Hair follicle dermal papilla cell (primary cell): ENCODE data around the gene KIF14. TPM values are rescaled to one million over a fixed set of nuclear protein-coding genes. Genes with fewer than 3 reads are reported as not detected.

ENCODE experiments used
- total RNA-seq: library from RNA; depleted of rRNA; stranded (reverse); fragments of >200 nt; gene quantifications from 2 replicates; pipeline ENCODE4 v1.2.3, GENCODE V29; 2012

KIF14 gene, protein sequence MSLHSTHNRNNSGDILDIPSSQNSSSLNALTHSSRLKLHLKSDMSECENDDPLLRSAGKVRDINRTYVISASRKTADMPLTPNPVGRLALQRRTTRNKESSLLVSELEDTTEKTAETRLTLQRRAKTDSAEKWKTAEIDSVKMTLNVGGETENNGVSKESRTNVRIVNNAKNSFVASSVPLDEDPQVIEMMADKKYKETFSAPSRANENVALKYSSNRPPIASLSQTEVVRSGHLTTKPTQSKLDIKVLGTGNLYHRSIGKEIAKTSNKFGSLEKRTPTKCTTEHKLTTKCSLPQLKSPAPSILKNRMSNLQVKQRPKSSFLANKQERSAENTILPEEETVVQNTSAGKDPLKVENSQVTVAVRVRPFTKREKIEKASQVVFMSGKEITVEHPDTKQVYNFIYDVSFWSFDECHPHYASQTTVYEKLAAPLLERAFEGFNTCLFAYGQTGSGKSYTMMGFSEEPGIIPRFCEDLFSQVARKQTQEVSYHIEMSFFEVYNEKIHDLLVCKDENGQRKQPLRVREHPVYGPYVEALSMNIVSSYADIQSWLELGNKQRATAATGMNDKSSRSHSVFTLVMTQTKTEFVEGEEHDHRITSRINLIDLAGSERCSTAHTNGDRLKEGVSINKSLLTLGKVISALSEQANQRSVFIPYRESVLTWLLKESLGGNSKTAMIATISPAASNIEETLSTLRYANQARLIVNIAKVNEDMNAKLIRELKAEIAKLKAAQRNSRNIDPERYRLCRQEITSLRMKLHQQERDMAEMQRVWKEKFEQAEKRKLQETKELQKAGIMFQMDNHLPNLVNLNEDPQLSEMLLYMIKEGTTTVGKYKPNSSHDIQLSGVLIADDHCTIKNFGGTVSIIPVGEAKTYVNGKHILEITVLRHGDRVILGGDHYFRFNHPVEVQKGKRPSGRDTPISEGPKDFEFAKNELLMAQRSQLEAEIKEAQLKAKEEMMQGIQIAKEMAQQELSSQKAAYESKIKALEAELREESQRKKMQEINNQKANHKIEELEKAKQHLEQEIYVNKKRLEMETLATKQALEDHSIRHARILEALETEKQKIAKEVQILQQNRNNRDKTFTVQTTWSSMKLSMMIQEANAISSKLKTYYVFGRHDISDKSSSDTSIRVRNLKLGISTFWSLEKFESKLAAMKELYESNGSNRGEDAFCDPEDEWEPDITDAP (N-terminal part only)
- 1.6 and 1.7 TPM in 2 replicates for total RNA-seq

DNA sequence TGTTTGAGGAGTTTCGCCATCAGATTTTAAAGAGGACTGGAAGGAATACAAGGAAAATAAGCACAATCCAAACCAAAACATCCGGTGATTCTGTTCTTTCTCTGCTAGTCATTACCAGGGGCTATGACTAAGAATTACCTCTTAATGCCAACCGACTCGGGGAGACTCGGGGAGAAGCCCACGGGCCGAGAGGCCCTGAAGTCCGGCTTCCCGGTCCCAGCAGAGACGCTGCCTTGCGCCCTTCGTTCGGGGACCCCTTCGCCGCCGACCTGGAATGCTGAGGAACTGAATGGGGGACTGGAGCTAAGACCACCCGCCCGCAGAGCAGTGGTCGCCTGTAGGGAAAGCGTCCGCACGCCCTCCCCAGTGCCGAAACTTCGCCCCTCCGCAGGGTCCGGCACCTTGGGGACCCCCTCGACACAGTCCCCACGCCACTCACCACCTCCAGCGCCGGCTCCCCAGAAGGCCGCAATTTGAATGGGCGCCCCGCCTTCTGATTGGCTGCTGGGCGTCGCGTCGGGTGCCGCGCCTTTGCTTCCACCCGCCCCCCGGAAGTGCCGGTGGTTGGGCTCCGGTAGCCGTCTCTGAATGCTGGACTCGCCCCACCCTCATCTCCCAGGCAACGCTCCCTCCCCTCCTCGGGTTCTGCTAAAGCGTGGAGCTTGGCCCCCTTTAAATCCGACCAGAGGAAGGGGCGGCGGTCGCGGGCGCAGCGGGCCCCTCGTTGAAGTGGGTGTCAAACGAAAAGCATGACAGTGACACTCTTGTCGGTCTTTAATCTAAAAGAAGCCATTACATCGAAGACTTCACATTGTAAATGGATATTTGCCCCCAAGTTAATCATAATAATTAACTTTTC is at the start of gene KIF14:
TSS of gene KIF14 (minus strand) at position 479 of the 859 bp plus-strand sequence. CDS start 2,028 bp downstream, outside the sequence.

DNA sequence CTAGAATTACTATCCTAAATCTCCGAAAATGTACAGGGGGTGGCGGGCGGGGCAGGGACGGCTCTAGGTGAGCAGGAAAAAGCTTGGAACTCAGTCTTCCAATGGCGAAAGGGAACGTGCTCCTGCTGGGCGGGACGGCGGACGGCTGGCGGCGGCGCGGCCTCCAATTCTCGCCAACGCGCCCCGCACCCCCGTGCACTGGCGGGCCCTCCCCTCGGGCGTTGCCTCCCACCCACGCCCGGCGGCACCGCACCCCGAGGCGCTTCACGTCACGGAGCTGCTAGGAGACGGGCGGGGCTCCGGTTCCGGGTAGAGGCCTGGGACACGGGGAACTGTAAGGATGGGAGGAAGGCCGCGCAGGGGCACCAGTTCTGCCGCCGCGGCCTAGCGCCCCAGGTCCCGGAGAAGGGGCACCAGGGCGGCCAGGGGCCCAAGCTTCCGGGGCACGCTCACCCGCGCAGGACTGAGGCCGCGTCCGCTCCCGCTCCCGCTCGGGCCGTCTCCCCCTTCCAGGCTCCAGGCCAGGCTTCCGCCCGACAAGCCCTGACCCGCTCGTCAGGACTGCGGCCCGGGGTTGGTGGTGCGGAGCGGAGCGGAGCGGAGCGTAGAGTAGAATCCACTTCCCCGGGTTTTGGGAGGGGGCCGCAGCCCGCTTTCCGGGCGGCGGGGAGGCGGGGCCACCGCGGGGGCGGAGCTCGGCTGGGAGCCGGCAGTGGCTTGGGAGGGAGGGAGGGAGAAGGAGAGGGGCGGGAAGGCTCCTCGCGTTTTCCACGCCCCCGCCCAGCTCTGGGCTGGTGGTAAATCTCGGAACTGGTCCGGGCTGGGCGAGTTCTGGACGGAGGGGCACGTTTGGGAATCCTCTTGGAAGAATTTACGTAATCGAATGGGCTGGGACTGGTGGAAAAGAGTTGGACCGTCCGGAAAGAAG is 49.0 kb upstream of the KIF14 start, which contains the start of gene DDX59:
TSS of gene DDX59 (minus strand) at position 594 of the 928 bp plus-strand sequence. CDS start 3,167 bp downstream, outside the sequence.

Other genes with a start within 250 kb of the KIF14 start
- 40.1 and 57.0 TPM in 2 replicates for gene ZNF281, start 210.7 kb downstream of the KIF14 start, total RNA-seq
- gene DDX59, start 49.2 kb upstream of the KIF14 start, total RNA-seq = 17.9 and 18.5 TPM in 2 replicates
- 44.0 and 48.2 TPM in 2 replicates for gene CAMSAP2, start 118.1 kb upstream of the KIF14 start, total RNA-seq